ENCODE results near the gene NTM.

GRCh38 chr11:132119573-132119972 lies 749.2 kb downstream of the NTM start:
- TF ChIP-seq CTCF (conservative IDR thresholded peaks at IDR 0.05) (no peak), ZFX (IDR thresholded peaks at IDR 0.05) (no peak)

All from C4-2B (cell line).